HG03558 (cell line): ENCODE measurements around the gene UTP18.
"Not testable (repeated sequence)": the region's sequence is repeated elsewhere in the genome, so short reads cannot be mapped to it uniquely, and the experiment has no call there.

Experiments used
- ATAC-seq: cut with Tn5 transposase; IDR thresholded peaks from one replicate; pipeline ENCODE4 v1.9.1; 2021; ENCODE audit warnings: moderate number of reproducible peaks; ENCODE audit not compliant: unreplicated experiment; ENCODE audit errors: extremely low read depth

UTP18 gene

GRCh38 chr17:51260237-51261023 lies at the start of gene UTP18:
UTP18 (plus strand) TSS chr17:51260546; CDS start chr17:51260585, 39 bp downstream.
- peak; percentile 36 for ATAC-seq

GRCh38 chr17:51214920-51215319 lies 45.4 kb upstream of the UTP18 start:
- ATAC-seq, result no peak

- no peak for ATAC-seq
These were observed 42.4 kb upstream of the UTP18 start for GRCh38 chr17:51217946-51218345.

GRCh38 chr17:51221322-51221721 lies 39.0 kb upstream of the UTP18 start:
- ATAC-seq, result no peak

- ATAC-seq, result no peak
These were observed 35.7 kb upstream of the UTP18 start for GRCh38 chr17:51224402-51225262.

GRCh38 chr17:51225523-51225922 lies 34.8 kb upstream of the UTP18 start:
- ATAC-seq, result not testable (repeated sequence)

- no peak for ATAC-seq
These were observed 32.2 kb upstream of the UTP18 start for GRCh38 chr17:51228161-51228560.

GRCh38 chr17:51229889-51230288 lies 30.5 kb upstream of the UTP18 start:
- ATAC-seq, result no peak

- no peak for ATAC-seq
These were observed 30.0 kb upstream of the UTP18 start for GRCh38 chr17:51230306-51230705.

- ATAC-seq, result no peak
These were observed 28.3 kb upstream of the UTP18 start for GRCh38 chr17:51231999-51232398.

- ATAC-seq, result no peak
These were observed 26.2 kb upstream of the UTP18 start for GRCh38 chr17:51234162-51234561.

GRCh38 chr17:51238255-51238887 lies 22.0 kb upstream of the UTP18 start:
- peak; percentile 65 for ATAC-seq

GRCh38 chr17:51240275-51240674 lies 20.1 kb upstream of the UTP18 start:
- no peak for ATAC-seq

GRCh38 chr17:51244041-51244440 lies 16.3 kb upstream of the UTP18 start:
- ATAC-seq, result no peak

- no peak for ATAC-seq
These were observed 14.8 kb upstream of the UTP18 start for GRCh38 chr17:51245535-51245934.

GRCh38 chr17:51250314-51250840 lies 10.0 kb upstream of the UTP18 start:
- ATAC-seq, result no peak

- no peak for ATAC-seq
These were observed 9.3 kb upstream of the UTP18 start for GRCh38 chr17:51251010-51251409.

GRCh38 chr17:51255673-51256072 lies 4.7 kb upstream of the UTP18 start:
- ATAC-seq, result no peak

GRCh38 chr17:51256101-51256500 lies 4.2 kb upstream of the UTP18 start:
- no peak for ATAC-seq
